ENCODE measurements around the gene SPTBN4.
A peak's percentile ranks its signal among the peaks of the same experiment; 100 is the strongest.
"Not testable (repeated sequence)": the region's sequence is repeated elsewhere in the genome, so short reads cannot be mapped to it uniquely, and the experiment has no call there.

The SPTBN4 gene

DNA sequence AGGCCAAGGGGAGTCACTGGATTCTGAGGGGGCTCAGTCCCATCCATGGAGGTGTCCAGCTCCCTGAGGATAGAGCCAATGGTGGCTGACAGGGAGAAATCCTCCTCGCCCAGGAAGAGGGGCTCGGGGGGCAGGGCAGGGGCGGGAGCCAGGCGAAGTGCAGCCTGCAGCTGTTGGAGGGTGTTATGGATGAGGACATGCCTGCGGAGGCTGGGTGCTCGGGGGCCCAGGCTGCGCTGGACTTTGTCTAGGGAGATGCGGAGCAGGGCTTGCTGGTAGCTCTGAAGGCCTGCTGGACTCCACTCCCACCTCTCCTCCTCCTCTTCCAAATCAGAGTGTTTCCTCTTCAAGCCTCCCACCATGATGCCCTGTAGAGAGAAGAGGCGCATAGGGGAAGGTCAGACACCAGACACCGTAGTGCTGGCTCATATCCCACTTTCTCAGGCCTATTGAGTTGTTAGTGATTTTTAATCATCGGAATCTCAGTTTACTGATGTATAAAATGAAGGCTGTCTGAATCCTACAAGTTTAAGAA is 25.0 kb upstream of the SPTBN4 start:
- no peak for DNase-seq (ENCODE audit: low read depth in 2 of 2)

DNA sequence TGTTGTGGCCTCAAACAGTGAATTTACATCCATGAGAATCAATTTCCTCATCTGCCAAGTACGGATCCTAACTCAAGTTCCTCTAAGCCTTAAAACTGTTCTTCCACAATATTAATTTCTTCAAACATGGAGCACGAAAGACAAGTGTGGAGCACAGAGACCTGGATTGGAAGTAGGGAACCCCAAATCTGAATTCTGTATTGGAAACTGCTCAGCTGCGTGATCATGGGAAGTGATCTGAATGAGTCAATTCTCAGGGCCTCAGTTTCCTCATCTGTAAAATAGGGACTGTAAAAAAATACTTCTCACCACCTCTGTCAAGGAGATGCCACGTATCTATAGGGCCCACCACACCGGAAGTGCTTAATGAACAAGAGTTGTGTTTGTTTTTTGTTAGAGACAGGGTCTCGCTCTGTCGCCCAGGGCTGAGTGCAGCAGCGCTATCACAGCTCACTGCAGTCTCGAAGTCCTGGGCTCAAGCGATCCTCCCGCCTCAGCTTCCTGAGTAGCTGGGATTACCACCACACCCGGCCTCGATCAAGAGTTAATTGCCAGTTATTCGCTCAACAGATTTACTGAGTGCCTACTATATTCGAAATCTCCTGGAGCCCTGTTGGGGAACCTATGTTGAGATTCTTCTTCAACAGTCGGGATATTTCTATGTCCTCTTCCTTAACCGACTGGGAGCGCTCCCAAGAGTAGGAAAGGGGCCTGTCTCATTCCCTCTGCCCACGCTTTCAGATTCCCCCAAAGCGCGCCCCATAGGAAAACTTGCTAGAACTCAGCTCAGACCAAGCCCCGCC is 24.3 kb upstream of the SPTBN4 start:
- DNase-seq (ENCODE audit: low read depth in 2 of 2) = no peak

DNA sequence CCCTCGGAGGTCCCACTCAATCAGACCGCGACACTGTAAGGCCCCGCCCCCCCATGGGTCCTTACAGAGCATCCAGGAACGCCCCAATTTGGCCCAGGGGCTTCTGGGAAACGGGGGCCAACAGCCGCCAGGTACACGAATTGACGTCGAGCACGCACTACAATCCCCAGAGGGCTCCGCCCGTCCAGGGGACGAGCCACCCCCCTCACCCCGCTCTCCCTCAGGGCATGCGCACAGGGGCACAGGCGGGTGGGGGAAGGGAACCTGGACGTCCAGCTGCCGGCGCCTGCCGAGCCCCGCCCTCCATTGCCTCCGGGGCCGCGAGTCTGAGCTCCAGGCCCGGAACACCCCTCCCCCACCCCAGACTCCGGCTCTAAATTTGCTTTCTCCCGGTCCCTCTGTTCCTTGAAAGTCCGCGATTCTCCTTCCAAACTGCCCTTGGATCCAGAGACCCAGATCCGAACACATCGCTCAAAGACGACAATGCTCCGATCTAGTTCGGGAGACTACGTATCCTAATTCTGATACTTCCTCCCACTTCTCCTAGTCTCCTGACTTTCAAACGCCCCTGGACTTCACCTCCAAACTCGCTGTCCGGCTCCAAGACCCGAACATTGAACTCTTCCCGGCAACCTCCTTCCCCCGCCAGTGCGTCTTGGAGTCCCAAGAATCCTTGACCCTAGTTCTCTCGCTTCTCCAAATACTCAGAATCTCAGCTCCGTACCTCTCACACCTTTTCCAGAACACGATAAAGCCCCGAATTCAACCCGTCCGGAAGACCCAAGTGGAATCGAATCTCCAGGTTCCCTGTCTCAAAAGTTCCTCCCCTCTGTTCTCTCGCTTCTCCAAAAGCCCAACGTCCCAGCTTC is 23.4 kb upstream of the SPTBN4 start:
- DNase-seq (ENCODE audit: low read depth in 2 of 2) = peak; percentile 97 to 98

DNA sequence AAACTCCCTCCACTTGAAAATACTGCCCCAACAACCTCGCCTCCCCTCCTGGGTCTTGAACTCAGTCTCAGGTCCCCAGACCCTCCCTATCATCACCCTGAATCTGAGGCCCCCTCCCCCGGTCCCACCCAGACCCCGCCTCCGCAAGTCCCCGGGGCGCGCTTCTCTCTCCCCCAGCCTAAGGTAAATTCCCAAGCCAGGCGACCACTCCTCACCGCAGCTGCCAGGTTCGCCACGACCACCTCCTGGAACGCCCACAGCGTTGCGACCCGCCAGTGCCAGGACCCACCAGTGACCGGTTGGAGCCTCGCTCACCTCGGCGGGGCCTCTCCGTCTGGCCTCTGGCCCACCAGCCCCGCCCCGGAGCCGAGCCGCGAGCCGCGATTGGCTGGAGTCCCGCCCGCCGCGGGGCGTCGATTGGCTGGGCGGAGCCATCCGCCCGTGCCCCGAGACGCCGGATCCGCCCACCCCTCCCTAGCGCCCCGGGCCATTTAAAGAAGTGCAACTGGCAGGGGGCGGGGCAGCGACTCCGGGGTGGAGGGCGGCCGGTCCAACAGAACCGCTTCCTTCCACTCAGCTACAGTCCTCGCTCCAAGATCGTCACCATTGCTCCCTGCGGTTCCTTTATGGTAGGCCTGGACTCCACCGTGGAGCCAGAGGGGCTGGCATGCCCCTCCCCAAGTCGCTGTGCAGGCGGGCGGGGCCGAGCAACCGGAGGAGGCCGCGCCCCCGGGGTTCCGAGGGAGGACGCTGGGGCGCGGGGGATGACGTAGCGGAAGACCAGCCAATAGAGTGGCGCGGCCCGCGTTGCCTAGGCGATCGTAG is 22.6 kb upstream of the SPTBN4 start, which contains the start of gene SERTAD3:
Gene SERTAD3, minus strand, starts transcription at position 336 of the 825 bp plus-strand sequence. CDS start 2,255 bp downstream, outside the sequence.
- peak; percentile 93 to 97 for DNase-seq (ENCODE audit: low read depth in 2 of 2)

DNA sequence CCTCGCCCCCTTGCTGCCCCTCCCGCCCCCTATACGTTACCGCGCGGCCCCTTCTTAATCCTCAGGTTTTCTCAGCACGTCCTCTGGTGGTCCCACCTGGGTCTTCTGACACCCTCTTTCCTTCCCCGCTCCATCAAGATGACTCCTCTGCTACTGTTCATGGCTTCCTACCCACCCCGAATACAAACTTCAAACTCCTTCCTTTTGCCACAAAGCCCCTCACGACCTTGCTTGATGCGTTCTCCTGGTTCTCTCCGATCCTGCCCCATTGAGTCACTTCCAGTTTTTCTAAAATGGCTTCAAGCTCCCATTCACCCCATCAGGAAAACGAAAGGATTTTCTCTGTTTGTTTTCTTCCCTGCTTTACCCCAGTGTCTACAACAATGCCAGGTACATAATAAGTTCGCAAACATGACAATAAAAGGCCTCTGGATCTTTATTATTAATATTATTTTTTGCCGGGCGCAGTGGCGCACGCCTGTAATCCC is 21.9 kb upstream of the SPTBN4 start:
- DNase-seq (ENCODE audit: low read depth in 2 of 2) = no peak

DNA sequence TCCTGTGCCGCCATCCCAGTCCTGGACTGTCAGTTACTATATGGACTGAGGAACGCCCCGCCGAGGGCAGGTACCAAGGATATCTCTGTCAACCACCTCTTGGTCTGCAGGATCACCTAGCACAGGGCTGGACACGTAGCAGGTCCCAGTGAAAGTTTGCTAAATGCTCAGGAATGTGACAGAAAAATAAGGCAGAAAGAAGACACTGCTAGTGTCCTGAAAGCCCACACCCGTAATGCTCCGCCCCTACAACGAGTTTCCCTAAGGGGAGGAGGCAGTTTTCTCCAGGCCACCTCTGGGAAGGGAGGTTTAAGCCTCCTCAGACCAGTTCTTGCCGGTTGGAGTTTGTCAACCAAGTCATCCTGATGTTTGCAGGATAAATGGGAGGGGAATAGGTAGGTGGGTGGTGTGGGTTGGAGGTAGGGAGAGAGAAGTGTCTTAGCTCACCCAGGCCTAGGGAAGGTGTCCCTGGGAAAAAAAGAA is 21.0 kb upstream of the SPTBN4 start:
- no peak for DNase-seq (ENCODE audit: low read depth in 2 of 2)

DNA sequence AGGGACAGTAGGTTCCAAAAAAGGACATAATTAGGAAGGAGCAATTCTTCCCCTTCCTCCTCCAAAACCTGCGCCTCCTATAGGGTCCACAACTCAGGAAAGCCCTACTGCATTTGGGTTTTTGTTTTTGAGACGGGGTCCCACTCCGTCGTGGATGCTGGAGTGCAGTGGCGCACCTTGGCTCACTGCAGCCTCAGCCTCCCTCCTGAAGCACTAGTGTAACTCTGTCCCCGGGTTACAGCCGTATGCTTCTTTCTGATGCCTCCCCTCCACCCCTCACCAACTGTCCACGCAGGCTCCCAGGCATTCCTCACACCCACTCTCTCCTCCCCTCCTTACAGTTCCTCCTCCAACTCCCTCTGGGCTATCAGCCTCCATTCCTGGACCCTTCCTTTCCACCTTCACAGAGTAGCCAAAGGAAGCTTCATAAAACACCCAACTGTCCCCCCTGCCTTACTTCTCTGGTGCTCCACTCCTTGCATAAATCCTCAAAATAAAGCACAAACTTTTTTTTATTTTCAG is 20.5 kb upstream of the SPTBN4 start:
- DNase-seq (ENCODE audit: low read depth in 2 of 2) = no peak

DNA sequence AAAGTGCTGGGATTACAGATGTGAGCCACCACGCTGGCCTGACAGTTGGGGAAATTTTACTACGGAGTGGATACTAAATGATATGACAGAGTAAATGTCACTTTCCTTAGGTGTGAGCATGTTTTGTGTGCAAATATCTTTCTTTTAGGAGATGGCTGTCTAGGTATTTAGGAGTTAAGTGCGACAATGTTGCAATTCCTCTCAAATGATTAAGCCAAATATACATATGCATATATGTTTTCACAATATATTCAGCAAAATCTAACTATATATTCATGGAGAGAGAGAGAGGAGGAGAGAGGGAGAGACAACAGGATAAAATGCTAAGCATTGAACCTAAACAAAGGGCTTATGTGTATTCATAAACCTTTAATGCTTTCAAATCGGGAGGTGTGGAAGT is 17.3 kb upstream of the SPTBN4 start:
- no peak for DNase-seq (ENCODE audit: low read depth in 2 of 2)

DNA sequence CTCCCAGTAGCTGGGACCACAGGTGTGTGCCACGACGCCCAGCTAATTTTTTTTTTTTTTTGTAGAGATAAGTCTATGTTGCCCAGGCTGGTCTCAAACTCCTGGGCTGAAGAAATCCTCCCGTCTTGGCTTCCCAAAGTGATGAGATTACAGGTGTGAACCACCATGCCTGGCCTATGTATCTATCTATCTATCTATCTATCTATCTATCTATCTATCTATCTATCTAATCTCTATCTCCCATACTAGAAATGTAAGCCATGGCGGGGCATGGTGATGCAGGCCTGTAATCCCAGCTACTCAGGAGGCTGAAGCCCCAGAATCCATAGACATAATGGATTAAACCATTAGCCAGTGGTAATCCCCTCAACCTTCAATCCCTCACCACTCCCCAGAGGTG is 16.1 kb upstream of the SPTBN4 start:
- DNase-seq (ENCODE audit: low read depth in 2 of 2) = no peak

DNA sequence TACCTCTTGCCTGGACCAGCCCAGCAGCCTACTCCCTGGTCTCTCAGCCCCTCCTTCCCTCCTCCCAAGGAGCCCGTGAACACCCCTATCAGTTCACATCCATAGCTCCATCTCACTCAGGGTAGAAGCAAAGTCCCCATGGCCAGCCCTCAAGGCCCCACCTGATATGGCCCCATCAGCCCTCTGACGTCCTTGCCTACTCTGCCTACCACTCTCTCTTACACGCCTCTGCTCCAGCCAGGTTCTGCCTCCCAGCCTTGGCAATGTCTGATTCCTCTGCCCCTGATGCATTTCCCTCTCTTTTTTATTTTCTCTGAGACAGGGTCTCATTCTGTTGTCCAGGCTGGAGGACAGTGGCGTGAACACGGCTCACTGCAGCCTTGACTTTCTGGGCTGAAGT is 14.8 kb upstream of the SPTBN4 start:
- no peak for DNase-seq (ENCODE audit: low read depth in 2 of 2)

DNA sequence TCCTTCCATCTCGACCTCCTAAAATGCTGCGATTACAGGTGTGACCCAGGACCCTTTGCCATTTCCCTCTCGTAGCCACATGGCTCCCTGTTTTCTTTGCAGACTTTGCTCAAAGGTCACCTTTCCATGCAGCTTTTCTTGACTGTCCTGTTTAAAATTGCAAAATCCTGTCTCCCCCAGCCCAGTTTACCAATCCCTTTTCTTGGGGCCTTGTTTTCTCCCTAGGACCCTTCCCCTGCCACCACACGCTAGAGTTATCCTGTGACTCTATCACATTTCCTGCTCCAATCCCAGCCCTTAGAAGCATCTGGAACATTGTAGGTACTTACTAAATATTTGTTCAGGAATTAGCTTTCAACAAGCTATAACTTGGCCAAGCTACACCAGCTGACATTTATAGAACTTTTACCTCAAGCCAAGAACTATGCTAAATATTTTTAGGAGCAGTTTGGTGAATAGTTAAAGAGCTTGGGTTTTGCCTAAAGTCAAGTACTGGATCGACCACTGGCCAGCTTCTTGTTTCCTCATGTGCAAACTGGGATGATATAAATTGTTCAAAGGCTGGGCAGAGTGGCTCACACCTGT is 13.6 kb upstream of the SPTBN4 start:
- DNase-seq (ENCODE audit: low read depth in 2 of 2) = no peak

DNA sequence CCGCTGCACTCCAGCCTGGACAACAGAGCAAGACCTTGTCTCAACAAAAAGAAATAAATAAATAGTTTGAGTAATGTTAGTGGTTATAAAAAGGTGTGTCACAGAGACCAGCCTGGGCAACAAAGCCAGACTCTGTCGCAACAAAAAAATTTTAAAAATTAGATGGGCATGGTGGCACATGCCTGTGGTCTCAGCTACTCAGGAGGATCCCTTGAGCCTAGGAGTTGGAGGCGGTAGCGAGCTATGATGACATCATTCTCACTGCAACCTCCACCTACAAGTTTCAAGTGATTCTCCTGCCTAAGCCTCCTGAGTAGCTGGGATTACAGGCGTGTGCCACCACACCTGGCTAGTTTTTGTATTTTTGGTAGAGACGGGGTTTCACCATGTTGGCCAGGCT is 12.9 kb upstream of the SPTBN4 start:
- not testable (repeated sequence) for DNase-seq (ENCODE audit: low read depth in 2 of 2)

DNA sequence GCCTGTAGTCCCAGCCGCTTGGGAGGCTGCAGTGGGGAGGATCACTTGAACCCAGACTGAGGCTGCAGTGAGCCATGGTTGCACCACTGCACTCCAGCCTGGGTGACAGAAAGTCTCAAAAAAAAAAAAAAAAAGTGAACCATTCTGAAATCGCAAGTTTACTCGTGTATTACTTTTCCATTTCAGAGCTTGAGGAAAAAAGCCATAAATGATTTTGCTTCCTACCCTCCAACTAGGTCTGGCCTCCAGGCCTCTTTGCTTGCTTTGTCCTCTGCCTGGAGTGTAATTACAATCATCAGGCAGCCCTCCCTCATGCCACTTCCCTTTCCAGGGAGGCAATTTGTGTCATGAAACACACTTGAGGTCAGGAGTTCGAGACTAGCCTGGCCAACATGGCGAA is 9.8 kb upstream of the SPTBN4 start:
- no peak for DNase-seq (ENCODE audit: low read depth in 2 of 2)

DNA sequence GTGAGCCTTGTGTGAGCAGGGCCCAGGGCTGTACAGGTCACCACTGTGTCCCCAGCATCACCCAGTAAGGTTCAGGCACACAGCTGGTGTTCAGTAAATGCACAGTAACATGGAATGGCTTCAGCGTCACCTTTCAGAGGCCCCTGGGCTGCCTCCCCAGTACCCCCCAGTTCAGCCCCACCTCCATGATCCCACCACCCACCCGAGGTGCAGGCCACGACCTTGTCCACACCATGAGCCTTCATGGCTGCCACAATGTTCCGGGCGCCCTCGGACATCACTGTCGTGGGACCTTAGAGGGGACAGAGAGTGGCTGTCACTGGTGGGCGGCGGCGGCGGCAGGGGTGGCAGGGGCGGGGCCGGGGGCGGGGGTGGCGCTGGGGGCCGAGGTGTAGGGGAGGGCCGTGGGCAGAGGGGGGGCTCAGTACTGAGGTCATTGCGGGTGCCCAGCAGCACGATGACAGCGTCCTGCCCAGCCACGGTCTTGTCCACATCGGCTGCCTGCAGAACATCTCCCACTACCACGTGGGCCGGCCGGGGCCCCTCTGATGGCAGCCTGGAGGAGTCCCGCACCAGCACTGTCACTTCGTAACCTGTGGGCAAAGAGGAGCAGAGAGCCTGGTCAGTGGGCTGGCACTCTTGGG is 8.7 kb upstream of the SPTBN4 start:
- no peak for DNase-seq (ENCODE audit: low read depth in 2 of 2)

DNA sequence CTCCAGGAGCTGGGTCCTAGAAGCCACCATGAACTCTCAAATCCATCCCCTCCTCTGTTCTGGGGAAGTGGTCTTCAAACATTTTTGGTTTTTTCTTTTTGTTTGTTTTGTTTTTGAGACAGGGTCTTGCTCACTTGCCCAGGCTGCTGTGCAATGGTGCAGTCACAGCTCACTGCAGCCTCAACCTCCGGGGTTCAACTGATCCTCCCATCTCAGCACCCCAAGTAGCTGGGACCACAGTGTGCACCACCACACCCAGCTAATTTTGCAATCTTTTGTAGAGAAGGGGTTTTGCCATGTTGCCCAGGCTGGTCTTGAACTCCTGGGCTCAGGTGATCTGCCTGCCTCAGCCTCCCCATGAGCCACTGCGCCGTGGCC is 8.2 kb upstream of the SPTBN4 start:
- no peak for DNase-seq (ENCODE audit: low read depth in 2 of 2)

DNA sequence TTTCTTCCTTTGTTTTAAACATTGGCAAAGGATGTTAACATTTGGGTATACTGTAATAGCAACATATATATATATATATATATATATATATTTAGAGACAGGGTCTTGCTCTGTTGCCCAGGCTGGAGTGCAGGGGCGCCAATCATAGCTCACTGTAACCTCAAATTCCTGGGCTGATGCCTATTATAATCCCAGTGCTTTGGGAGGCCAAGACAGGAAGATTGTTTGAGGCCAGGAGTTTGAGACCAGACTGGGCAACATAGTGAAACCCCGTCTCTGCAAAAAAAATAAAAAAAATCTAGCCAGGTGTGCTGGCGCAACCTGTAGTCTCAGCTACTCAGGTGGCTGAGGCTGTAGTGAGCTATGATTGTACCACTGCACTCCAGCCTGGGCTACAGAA is 6.6 kb upstream of the SPTBN4 start:
- DNase-seq (ENCODE audit: low read depth in 2 of 2) = no peak

DNA sequence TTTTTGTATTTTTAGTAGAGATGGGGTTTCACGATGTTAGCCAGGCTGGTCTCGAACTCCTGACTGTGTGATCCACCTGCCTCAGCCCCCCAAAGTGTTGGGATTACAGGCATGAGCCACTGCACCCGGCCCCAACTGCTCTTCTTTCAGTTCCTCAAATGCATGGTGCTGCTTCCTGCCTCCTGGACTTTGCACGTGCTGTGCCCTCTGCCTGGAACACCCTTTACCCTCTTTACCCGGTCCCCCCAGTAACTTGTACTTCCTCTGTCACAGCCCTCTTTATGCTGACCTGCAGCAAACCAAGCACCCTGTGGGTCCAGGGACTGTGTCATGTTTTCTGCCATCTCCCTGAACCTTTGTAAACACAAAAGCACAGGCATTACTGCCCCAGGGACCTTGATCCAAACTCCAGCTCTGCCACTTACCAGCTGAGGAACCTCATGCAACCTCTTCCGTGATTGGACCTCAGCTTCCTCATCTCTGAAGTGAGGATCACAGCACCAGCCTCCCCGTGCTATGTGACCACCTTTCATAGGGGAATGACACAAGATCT is 5.1 kb upstream of the SPTBN4 start:
- DNase-seq (ENCODE audit: low read depth in 2 of 2) = no peak

DNA sequence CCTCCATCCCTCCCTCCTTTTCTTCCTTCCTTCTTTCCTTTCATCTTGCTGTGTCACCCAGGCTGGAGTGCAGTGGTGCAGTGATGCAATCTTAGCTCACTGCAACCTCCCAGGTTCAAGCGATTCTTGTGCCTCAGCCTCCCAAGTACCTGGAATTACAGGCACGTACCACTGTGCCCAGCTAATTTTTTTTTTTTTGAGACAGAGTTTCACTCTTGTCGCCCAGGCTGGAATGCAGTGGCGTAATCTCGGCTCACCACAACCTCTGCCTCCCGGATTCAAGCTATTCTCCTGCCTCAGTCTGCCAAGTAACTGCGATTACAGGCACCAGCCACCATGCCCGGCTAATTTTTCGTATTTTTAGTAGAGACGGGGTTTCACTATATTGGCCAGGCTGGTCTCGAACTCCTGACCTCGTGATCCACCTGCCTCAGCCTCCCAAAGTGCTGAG is 3.2 kb upstream of the SPTBN4 start:
- DNase-seq (ENCODE audit: low read depth in 2 of 2) = not testable (repeated sequence)

DNA sequence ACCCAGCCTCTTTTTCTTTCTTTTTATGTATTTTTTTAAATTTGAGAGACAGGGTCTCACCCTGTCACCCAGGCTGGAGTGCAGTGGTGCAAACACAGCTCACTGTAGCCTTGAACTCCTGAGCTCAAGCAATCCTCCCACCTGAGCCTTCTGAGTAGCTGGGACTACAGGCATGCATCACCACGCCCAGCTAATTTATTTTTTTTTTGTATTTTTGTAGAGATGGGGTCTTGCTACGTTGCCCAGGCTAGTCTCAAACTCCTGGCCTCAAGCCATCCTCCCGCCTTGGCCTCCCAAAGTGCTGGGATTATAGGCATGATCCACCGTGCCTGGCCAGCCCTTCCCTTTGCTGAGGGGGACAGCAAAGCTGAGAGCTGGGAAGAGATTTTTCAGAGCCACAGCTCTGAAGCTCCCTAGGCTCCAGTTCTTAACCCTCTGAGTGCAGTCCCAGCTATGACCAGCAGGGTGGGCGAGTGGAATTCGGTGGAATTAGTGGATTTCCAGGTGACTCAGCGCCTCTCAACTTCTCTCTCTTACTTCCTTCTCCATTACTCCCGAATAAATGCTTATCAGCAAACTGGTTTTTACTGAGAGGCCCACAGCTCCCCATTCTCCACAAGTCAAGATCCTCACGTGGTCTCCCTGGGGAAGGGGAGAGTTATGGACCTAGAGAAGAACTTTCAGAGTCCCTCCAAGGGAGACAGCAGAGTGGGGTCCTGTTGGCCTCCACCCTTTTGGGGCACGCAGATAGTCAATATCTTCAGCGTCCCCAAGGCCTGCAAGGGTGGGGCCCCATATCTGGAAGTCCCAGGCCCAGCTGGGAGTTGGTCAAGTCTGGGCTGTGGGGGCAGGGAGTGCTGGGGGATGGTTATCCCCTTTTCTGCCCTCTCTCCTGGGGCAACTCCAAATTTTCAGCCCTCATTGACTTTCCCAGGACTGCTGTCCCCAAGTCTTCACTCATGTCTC is 2.5 kb upstream of the SPTBN4 start:
- peak; percentile 71 to 73 for DNase-seq (ENCODE audit: low read depth in 2 of 2)
